Activated gamma-delta T cell (primary cell): ENCODE results near the gene GPR137B.

Experiments
- DNase-seq: peaks from one replicate; lab custom pipeline; 2025; lab: John Stamatoyannopoulos, UW
- total RNA-seq, 2 donors: gene quantifications; one replicate each; lab custom pipeline; 2026; lab: John Stamatoyannopoulos, UW

The GPR137B gene
- 12.9 to 21.4 reads per million in 2 donors for total RNA-seq

- peak; percentile 39 for DNase-seq
These were observed at the start of gene GPR137B for GRCh38 chr1:236142253-236143103. TSS of gene GPR137B (plus strand) at chr1:236142539. CDS start at chr1:236142623, 84 bp downstream.

- no peak for DNase-seq
These were observed 49.4 kb upstream of the GPR137B start for GRCh38 chr1:236092899-236093298.

- DNase-seq, result no peak
These were observed 46.4 kb upstream of the GPR137B start for GRCh38 chr1:236095705-236096520.

GRCh38 chr1:236096660-236097482 lies 45.5 kb upstream of the GPR137B start:
- DNase-seq, result peak; percentile 38

GRCh38 chr1:236098267-236098666 lies 44.1 kb upstream of the GPR137B start:
- DNase-seq, result no peak

GRCh38 chr1:236099355-236099974 lies 42.9 kb upstream of the GPR137B start:
- DNase-seq, result no peak

GRCh38 chr1:236100799-236101198 lies 41.5 kb upstream of the GPR137B start:
- DNase-seq, result no peak

- DNase-seq, result no peak
These were observed 40.8 kb upstream of the GPR137B start for GRCh38 chr1:236101233-236102200.

- DNase-seq, result no peak
These were observed 39.7 kb upstream of the GPR137B start for GRCh38 chr1:236102611-236103010.

- no peak for DNase-seq
These were observed 39.3 kb upstream of the GPR137B start for GRCh38 chr1:236103059-236103458.

- DNase-seq, result no peak
These were observed 38.6 kb upstream of the GPR137B start for GRCh38 chr1:236103646-236104218.

- DNase-seq, result no peak
These were observed 35.0 kb upstream of the GPR137B start for GRCh38 chr1:236107121-236107907.

- DNase-seq, result no peak
These were observed 34.2 kb upstream of the GPR137B start for GRCh38 chr1:236108027-236108648.

GRCh38 chr1:236110137-236110536 lies 32.2 kb upstream of the GPR137B start:
- no peak for DNase-seq

- no peak for DNase-seq
These were observed 30.6 kb upstream of the GPR137B start for GRCh38 chr1:236111527-236112331.

- no peak for DNase-seq
These were observed 30.1 kb upstream of the GPR137B start for GRCh38 chr1:236112332-236112627.

GRCh38 chr1:236113324-236114032 lies 28.9 kb upstream of the GPR137B start:
- no peak for DNase-seq
